Activated CD8-positive, alpha-beta memory T cell treated with anti-CD3 and anti-CD28 coated beads for 24 hours (primary cell): Measurements from ENCODE around the gene MEF2D.

ENCODE experiments used
- DNase-seq: peaks from one replicate; pipeline ENCODE4 v3.0.0-alpha.2; 2020

Gene MEF2D

DNA sequence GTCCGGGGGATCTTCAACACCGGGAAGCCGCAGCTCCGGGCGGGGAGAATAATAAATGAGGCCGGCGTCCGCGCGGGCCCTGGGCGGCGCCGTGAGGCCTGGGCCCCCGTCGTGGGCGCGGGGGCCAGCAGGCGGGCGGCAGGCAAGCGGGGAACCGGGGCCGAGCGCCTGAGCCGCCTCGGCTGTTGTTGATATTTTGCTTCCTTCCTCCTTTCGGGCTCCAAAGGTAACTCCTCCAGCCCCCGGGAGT is at the start of gene MEF2D:
MEF2D (minus strand) TSS at position 233 of the 250 bp plus-strand sequence. CDS start 17,483 bp downstream, outside the sequence.
- DNase-seq: no peak

DNA sequence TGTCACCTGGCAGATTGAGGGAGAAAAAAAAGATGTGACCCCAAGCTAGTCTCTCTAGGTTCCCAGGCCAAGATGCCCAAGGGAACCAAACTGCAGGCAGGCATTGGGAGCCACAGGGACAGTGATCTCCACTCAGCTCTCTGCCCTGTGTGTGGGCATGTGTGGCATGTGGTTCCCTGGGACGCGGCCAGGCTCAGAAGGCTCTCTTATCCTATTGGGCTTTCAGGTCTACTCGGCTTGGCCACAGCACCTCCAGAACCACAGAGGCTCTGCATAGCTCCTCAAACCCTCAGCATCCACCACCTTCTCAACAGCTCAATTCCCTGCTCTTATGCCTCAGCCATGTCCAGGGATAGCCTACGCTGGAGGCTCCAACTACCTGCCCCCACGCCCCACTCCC is 49.8 kb upstream of the MEF2D start:
- DNase-seq: no peak

DNA sequence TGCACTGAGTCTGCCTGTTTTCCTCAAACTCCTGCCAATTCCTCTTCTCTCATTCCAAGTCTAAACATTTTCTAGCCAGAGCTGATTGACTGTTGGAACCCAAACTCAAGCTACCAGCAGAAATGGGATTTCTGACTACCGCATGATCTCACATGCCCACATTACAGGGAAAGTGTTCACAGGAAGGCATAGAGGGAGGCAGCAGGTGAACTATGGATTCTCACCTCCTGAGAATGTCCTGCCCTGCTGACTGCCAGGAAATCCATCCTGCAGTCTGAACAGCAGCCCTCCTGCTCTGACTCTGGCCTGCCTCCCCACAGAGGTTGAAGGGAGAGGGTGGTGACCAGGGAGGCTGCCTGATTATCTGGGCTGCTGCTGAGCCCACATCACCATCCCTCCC is 49.3 kb upstream of the MEF2D start:
- no peak for DNase-seq

DNA sequence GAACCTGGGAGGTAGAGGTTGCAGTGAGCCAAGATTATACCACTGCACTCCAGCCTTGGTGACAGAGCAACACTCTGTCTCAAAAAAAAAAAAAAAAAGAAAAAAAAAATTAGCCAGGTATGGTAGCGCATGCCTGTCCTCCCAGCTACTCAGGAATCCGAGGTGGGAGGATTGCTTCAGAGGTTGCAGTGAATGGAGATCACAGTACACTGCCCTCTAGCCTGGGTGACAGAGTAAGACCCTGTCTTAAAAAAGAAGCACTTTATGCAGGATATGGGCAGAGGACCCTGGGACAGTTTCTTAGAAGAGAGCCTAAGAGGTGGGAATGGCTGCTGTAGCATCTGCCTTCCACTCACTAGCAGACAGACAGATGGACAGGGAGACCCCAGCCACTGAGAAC is 48.8 kb upstream of the MEF2D start:
- DNase-seq: no peak

DNA sequence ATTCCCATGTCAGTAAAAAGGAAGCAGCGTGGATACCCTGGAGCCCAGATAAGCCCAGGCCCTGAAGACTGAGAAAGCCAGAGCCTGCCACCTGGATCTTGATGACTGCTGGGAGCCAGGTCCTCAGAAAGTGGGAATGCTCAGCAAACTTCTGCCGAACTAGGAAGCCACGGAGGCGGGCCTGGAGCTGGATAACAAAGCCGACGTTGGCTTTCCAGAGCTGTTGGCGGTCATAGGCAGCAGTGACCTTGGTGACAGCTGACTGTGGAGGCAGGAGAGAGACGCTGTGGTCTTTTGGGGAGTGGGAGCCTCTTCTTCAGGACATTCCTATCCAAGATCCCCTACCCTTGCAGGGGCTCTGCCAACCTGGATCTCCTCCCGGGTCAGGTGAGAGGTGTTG is 47.4 kb upstream of the MEF2D start:
- no peak for DNase-seq

DNA sequence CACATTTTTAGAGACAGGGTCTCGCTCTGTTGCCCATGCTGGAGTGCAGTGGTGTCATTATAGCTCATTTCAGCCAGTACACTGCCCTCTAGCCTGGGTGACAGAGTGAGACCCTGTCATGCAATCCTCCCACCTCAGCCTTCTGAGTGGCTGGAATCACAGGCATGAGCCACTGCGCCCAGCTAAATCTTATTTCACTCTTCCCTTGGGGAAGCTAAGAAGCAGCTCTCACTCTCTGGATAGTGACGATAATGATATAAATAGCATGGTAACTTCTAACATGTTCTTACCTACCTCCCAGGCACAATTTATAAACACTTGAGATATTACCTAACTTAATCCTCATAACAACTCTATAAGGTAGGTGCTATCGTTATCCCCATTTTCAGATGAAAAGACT is 46.9 kb upstream of the MEF2D start:
- no peak for DNase-seq

DNA sequence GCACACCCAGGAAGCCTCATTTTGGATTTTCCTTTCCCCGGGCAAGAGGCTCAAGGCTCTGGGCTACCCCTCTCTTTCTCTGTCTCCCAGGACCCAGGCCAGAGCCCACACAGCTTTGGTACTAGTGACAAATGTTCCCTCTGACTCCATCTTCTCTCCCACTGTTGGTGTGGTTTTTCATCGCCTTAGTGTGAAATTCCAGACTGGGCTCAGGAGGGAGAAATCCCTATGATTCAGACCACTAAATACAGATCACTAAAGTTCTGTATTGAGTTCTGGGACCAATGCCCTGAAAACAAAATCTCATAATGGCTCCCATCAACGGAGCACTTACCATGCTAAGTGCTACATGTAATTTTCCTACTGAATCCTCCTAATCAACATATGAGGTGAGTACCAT is 45.7 kb upstream of the MEF2D start:
- no peak for DNase-seq

DNA sequence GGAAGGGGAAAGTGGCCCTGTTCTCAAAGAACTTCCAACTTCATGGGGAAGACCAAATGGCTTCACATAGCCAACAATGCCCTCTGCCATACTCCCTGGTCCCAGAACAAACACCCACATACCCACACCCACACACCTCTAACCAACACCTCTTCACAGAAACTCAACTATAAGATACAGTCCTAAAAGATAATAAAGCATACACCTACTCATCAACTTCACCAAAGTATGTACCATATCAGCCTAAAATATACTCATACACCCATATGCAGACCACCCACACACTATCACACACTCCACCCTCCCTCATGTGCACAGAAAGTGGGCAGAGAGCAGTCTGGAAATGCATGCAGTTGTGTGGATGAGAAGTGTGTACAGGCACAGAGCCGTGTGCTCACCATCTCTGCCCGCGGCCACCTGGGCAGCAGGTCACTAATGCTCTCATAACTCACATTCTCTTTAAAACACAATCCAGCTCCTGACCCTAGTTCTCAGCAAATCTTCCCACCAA is 44.1 kb upstream of the MEF2D start:
- DNase-seq: no peak

DNA sequence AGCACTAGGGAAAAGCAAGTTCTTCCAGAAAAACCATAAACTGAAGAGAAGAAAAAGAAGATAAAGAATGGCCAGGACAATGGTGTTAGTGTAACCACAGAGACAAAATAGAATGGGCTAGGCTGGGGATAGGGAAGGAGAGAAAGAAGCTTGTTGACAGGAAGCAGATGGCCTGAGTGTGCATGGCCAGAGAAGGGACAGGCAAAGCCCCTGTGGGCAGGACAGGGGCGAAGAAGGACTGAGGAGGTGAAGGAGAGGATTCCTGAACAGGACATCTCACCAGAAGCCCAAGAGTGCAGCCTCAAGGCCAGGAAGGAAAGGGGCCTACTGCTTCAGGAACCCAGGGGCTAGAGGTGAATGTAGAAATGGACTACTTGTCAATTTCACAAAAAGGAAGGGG is 42.5 kb upstream of the MEF2D start:
- no peak for DNase-seq

DNA sequence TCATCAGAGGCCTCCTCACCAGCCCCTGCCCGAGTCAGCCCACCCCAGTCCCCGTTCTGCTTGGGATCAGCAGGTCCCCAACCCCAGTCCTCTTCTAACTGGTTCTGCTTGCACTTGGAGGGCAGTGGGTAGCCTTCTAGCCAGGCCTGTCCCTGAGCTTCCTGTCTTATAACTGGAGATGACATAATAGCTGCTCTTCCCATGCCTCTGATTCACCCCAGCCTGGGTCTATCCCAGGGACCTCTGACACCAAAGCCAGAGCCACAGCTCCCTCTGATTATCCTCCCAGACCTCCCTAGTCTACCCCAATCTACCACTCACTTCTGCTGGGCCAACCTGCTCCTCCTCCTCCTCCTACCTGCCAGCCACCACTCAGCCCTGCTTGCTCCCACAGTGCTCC is 40.4 kb upstream of the MEF2D start:
- no peak for DNase-seq

DNA sequence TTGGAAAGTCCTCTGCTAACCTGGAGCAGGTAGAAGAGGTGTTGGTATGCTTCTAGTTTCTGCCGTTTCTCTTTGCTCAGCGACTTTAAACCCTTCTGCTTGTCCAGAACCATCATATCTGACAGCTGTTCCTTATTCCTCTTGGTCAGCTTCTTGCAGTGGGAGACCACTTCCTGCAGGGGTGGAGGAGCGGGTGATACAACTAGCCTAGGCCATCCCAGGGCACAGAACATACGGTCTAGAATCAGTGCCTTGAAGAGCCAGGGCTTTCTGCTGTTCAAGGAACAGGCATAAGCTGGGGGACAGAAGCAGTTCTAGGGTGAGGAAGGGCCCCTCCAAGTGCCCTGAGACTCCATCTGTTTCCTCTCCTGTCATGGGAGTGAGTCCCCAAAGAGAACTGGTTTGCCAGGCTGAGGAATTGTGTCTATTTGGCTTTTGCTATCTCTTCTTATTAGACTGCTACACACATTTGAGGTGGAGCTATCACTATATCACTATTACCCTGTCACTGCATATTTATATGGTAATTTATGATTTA is 39.3 kb upstream of the MEF2D start:
- DNase-seq: no peak

DNA sequence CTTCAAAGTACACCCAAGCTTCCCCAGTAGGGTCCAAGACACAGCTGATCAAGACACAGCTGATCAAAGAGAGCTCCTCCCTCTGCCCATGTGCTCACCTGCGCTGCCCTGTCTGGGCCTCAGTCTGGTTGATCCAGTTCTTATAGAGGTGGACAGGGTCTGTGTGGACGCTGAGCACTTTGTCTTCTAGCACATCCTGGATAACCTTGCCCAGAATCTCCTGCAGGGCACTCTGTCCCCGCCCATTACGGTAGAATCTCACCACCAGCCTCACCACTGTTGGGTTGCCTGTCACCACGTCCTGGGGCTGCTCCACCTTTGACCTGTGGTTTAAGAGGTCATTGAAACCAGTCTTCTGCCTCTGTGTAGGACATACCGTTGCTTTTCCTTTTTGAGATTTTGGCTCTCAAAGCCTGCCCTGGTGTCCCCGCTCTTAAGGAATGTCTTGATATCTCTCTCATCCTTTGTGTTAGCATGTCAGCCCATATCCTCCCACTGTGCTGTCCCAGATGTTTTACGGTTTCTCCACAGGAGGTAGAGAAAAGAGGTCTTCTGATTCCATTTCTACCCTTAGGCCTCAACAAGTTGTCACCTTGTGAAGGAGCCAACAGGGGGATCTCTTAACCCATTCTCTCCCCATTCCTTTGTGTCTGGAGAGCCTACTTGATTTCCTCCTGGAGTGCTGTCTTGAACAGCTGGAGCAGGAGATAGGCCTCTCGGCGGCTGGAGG is 38.3 kb upstream of the MEF2D start:
- DNase-seq: no peak

DNA sequence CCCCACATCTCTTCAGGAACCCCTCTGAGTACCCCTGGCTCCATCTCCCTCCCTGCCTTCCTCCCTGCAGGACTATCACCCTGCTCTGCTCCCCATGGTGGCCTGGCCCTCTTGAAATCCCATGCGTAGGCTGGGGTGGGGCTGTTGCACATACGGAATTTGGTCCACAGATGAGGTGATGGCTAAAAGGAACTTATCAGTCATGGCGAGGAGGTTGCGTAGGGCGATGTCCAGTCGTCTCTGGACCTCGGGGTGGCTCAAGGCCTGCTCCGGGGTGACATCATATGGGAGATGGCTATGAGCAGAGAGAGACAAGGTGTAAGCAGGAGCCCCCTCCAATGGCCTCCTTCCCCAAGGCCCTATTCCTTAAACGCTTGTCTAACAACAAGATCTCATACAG is 36.5 kb upstream of the MEF2D start:
- no peak for DNase-seq

DNA sequence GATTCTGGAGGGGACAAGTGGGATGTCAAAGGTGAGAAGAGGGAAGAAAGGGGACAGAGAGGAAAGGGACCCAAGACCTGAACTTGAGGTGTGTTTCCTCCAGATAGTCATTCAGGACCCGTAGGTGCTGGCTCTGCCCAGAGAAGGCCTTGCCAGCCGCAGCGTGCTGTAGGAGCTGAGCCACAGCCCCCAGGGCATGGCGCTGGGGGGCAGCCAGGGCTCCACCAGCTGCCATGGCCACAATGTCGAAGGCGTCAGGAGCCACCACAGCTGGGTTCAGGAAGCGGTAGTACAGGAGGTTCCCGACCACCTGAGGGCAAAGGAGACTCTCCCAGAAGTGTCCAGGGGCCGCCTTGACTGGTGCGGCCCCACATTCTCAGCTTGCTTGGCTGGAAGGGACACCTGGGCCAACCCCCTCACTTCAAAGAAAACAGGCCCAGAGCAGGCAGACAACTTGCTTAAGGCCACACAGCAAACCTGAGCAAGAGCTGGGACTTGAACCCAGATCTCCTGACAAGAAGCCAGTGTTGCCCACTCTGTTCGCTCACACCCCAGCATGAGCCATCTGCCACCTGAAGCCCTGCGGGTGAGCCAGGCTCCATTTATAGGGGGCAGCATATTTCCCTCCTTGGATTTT is 34.0 kb upstream of the MEF2D start:
- DNase-seq: no peak

DNA sequence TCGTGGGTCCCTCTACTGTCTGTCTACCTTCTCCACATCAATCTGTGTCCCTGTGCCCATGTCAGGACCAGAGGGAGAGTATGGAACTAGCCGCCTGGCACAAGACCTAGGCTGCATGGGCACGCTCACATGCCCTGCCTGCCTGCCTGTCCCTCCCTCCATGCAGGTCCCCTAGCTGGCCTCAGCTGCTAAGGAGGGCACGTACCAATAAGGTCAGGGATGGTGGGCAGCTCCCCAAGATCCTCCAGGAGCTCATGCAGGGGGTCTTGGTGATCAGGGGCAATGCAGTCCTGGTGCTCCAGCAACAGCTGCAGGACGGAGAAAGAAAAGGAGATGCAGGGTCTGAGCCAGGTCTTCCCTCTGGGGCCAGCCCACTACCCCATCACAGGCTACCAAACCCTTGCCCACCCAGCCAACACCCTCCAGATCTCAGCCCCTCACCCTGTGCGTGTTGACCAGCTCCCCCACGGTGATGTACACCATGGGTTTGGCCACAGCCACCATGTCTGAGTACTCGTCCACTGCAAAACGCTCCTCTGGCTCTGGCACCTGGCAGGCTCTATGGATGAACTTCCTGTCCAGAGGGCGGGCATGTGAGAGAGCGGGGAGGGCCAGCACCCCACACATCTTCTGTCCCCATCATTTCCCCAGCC is 33.1 kb upstream of the MEF2D start:
- no peak for DNase-seq

DNA sequence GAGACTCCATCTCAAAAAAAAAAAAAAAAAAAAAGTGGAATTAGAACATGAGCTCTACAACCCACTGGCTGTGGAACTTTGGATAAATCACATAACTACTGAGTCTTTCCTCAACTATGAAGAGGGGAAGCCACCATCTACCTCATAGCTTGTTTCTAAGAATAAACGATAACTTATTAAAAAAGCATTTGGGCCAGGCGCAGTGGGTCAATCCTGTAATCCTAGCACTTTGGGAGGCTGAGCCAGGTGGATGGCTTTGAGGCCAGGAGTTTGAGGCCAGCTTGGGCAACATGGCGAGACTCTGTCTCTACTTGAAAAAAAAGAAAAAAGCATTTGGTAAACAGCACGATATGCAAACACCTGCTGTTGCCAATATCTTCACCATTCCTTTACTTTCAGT is 31.8 kb upstream of the MEF2D start:
- DNase-seq: no peak

DNA sequence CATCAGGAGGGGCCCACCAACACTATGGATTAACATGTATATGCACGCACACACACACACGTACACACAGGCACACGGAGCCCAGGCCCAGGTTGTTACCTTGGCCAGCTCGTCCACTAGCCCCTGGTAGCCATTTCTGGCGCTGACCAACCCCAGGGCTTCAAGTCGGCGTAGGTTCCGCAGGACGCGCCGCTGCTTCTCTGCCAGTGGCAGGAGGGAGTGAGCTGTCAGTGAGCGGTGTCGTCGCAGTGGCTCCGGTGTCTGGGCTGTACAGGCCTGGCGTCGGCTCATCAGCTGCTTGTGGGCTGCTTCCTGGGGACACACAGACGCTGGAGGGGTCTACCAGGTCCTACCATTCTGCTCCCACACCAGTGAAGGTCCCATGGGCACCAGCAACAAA is 29.4 kb upstream of the MEF2D start:
- no peak for DNase-seq

DNA sequence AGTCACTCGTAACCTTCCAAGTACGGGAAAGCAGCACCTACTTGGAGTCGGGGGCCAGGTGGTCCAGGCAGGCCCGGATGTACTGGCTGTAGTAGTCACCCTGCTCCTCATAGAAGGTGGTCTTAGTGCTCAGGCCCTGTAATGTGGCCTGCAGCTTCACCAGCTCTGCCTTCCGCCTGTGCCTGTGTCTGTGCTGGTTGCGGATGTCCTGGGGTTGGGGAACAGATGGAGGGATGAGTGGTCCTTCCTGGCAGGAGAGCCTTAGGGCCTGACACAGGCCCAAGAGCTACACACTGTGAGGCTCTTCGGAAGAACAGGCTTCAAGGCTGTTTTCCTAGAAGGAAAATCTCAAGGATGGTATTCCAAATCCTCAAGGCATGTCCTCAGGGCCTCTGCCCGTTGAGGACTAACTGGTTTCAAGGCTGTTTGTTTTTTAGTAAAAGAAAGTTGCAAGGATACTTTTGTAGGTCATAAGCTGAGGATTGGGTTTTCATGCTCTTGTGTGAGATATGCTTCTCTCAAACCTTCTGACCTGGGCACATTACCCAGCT is 28.4 kb upstream of the MEF2D start:
- no peak for DNase-seq

DNA sequence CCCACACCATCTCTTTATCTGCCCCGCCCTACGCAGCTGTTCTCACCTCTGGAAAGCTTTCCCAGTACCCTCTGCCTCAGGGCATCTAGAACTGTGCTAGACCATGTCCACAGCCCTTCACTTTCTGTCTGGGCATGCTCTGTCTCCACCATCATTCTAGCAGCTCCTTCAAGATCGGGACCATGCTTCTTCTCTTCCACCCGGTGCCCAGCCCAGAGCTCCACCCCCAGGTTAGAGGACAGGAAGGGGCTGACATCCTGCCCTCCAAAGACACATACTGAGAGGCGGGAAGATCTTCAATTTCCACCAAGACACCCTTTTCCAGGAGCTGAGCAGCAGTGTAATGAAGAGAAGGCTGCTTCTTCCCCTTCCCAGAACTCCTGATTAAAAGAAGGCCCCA is 27.7 kb upstream of the MEF2D start:
- no peak for DNase-seq

DNA sequence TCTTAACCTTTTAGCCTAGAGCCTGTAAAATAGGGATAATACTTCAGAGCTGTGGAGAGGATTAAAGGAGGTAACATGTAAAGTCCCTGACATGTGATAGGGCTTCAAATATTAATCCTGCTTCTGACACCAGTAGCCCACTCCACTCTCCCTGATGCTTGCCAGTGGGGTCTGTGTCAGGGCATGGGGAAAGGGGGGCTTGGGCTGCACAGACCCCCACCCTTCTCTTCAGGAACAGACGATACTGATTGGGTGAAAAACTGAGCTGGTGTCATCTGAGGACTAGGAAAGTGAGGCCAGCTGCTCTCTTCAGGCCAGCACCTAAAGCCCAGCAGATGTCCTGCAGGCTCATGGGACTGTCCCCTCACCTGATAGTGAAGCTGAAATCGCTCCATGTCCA is 27.0 kb upstream of the MEF2D start:
- DNase-seq: no peak

DNA sequence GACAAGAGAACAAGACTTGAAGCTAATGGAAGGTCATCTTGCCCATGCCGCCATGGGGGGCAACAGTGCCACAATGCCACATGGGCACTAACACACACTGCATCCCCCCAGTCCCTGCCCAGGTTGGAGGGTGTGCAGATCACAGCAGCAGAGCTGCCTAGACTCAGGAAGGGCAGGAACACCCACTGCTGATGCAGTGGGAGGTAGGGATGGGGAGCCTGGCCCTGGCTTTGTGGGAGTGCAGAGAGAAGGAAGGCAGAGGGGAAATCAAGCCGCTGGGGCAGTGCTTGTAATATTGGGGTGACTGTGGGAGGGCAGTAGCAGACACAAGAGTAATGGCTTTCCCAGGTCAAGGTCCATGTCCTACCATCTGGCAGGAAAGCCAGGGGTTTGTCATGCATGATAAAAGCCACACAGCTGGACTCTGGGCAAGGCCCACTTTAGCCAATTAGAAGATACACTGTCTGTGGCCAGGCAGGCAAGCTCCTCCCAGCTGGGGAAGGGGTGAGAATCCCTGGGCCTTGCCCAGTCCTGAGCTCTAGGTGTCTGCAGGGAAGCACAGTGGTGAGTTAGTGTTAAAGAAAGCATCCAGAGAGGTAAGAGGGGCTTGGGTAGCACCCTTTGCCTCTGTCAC is 25.4 kb upstream of the MEF2D start:
- DNase-seq: no peak

DNA sequence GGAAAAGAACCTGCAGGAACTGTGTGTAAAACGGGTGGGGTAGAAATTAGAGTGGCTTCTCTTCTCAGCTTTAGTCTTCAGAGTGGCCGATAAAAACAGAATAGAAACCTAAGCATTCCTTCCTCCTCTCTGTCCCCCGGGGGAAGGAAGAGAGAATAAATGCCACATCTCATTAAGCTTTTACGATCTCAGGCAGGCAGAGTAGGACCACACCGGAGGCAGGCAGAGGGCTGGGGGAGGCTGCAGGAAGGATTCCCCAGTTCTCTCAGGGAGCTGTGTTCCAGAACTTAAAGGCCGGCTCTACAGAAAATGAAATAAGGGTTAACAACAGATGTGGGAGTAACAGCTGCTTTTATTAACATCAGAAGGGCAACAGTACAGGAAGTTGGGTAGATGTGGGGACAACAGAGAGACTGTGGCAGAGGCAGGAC is 24.5 kb upstream of the MEF2D start:
- DNase-seq: no peak

DNA sequence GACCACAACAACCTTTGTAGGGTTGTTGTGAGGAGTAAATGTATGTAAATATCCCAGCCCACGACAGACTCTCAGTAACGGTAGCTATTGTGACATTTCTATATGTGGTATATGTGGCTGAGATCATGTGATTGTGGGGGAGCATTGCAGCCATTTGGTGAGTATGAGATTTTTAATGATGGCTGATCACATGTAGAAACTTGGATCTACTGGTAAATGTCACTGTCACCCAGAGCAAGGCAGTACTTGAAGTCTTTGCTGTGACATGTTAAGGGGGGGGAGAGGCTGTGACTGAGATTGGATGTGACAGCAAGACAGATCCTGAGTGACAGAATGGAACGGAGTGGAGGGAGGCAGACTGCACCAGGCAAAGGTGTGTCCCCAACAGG is 23.9 kb upstream of the MEF2D start:
- no peak for DNase-seq
